Globus pallidus (tissue), 1 donor: ENCODE data around the gene MCC.

Experiments used
- DNase-seq: peaks from one replicate; pipeline ENCODE4 v3.0.0-alpha.2; 2015; ENCODE audit warnings: low spot score

The MCC gene

GRCh38 chr5:113029614-113030013 lies 458.6 kb downstream of the MCC start:
- no peak for DNase-seq

- DNase-seq = no peak
Measured at GRCh38 chr5:113027431-113027830, 460.8 kb downstream of the MCC start.

GRCh38 chr5:113027015-113027414 lies 461.2 kb downstream of the MCC start:
- DNase-seq = no peak

DNA sequence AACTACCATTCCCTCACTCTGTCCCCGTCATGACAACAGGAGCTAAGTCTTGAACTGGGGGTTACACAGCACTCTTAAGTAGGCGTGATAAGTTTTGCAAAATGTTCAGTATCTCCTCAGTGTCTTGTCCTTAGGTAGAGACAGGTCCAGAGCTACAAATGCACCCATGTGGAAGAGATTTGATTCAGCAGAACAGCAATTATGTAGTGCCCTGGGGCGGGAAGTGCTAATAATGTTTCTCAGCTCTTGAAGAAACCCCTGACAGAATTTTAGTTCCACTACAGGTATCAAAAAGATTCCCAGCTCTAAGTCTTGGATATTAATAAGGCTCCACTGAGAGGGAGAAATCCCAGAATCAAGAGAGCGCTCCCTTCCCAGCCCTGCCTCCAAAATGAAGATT lies 462.0 kb downstream of the MCC start:
- DNase-seq = no peak

GRCh38 chr5:113025596-113025995 lies 462.7 kb downstream of the MCC start:
- no peak for DNase-seq

DNA sequence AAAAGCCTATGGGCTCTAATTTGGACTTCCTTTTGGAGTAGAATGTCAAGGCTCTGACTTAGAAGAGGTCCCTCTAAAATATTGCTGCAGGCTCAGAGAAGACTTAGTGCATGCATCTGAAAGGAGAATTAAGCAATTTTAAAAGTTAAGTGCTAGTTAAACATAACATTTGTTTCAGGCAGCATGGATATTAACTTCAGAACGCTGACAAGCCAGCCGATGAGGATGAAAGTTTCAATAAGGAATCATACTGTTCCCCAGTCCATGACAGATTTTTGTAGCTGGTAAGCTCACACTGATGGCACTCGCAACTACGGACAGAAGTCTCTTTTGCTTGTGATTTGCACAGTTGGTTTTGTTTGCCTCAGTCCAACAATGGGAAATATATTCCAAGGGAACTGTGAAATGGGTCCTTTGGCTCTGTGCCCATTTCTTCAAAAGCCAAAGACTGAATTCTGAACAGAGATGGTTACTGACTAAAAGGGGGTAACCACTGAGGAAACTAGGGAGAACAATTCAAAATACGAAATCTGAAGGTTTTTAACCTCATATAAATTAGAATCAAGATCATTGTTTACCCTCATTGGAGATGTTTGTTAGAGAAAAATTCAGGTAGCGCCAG lies 464.1 kb downstream of the MCC start:
- DNase-seq = no peak

DNA sequence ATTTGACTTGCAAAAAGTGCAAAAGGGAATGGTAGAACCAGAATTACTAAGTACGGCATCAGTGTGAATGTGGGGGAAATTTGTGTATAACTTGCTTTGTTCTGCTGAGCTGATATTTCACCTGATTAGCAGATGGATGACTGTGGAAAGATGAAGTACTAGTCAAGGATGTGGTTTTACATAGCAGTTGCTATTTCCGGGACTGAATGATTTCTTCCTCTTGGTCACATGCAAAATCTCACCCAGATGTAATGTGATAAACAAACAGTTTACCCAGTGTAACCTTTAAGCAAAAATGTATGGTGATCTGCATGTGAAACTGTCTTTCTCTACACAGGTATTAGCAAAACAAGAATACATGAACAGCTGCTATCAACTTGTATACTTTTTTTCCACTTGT lies 465.6 kb downstream of the MCC start:
- DNase-seq = no peak

DNA sequence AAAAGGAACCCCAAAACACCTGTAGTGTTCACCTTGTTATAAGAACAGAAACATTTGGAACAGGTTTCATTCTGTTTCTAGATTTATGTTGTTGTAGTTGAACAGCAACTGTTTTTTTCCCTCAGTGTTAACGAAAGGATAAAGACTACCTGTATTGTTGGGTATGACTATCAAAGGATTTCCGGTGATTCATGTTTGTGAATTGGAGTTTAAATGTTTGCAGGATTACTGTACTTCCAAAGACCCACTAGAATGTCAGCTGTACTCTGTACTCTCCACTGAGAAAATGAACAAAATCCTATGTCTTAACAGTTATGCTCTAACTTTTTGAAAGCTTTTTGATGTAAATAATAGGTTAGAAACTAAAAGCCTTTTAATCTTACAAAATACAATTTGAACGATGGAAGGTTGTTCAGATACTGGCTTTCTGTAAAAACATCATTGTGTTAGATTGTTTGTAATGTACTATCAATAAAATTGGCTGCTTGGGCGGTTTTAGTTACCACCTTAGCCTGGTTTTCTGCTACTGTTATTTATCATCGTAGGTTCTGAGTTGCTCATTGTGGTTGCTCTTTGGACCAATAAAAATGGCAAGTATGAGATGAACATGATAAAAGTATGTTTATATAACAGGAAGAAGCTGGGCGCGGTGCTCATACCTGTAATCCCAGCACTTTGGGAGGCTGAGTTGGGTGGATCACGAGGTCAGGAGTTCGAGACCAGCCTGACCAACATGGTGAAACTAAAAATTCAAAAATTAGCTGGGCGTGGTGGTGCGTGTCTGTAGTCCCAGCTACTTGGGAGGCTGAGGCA lies 467.6 kb downstream of the MCC start:
- no peak for DNase-seq

DNA sequence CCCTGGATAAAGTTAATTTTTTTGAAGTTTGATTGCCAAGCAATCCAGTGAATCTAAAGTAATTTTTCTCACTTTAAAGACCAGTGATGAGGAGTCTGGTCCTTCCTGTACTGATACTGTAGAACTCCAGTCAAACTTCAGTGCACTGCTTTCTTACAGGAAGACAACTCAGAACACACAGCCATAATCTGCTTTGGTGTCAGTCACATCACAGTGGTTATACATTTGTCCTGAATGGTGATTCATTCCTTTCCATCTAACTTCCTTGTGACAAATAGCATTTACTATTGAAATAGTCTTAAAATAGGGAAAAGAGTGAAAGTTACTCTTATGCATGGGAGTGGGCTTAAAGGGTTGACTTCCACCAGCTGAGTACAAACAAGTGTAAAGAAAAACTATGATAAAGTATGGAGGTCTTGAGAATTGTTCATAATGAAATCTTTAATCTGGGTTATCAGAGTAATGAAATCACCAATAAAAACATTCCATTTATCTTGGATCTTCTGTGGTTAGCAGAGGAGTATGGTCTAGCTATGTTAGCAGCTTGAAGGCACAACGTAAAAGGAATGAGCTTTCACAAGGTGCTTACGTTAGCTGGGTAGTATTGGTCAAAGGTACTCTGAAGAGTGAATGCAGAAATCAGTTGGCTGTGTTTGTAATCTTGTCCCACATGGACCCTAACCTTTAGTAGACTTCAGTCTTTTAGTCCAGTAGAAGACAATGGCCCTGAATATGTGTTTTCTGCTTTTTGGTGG lies 470.2 kb downstream of the MCC start:
- no peak for DNase-seq

DNA sequence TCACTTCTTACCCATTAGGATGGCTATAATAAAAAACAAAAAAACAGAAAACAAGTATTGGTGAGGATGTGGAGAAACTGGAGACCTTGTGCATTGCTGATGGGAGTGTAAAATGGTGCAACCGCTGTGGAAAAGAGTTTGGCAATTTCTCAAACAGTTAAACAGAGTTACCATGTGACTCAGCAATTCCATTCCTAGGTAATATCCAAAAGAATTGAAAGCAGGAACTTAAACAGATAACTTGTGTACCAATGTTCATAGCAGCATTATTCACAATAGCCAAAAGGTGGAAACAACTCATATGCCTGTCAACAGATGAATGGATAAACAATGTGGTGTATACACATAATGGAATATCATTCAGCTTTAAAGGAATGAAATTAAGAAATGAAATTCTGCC lies 482.8 kb downstream of the MCC start:
- no peak for DNase-seq

DNA sequence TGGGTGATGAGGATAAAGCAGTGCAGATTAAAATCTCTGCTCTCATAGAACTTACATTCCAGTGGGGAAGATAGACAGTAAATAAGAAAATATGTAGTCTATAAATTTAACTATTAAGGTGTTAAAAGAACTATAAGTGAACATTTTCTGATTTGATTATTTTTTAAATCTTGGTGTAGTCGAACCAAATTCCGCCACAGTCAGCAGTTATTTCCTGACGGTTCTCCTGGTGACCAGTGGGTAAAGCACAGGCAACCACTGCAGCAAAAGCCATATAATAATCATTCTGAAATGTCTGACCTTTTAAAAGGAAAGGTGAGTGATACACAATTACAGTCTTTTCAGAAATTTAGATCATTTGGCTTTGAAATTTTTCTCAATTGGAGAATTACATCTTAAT lies 484.5 kb downstream of the MCC start:
- DNase-seq = no peak

DNA sequence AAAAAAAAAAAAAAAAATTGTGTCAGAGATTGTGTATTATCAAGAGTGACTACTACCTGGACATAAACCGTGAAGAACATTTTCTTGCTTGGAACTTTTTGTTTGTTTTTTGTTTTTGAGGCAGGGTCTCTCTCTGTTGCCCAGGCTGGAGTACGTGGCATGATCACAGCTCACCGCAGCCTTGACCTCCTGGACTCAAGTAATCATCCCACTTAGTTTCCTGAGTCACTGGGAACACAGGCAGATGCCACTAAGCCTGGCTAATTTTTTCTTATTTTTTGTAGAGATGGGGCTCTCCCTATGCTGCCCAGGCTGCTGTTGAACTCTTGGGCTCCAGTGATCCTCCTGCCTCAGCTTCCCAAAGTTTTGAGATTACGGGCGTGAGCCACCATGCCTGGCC lies 485.8 kb downstream of the MCC start:
- no peak for DNase-seq

- DNase-seq = no peak
Measured at GRCh38 chr5:113000466-113000865, 487.8 kb downstream of the MCC start.

GRCh38 chr5:112998296-112998695 lies 490.0 kb downstream of the MCC start:
- DNase-seq = no peak

DNA sequence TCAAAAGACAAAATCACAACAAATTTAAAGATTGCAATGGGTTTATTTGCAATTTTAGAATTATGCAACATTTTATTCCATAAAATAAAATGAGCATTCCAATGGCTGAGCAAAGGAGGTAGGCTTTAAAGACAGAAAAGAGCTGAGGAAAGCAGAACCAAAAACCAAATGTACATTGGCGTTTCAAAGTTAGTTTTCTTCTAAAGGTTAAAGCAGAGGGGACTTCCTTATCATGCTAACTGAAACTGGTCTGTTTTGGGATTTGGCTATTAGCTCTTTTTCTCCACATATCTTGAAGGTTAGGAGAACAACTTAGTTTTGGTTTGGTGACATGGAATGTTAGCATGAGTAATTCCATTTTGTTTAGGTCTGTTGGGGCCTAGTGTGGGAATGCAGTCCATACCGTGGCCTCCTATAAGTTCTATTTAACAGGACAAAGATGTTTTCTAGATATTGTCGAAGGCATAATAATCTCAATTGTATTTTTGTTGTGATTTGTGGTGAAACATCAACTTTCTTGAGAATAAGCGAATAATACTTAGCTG lies 491.4 kb downstream of the MCC start:
- DNase-seq = no peak

DNA sequence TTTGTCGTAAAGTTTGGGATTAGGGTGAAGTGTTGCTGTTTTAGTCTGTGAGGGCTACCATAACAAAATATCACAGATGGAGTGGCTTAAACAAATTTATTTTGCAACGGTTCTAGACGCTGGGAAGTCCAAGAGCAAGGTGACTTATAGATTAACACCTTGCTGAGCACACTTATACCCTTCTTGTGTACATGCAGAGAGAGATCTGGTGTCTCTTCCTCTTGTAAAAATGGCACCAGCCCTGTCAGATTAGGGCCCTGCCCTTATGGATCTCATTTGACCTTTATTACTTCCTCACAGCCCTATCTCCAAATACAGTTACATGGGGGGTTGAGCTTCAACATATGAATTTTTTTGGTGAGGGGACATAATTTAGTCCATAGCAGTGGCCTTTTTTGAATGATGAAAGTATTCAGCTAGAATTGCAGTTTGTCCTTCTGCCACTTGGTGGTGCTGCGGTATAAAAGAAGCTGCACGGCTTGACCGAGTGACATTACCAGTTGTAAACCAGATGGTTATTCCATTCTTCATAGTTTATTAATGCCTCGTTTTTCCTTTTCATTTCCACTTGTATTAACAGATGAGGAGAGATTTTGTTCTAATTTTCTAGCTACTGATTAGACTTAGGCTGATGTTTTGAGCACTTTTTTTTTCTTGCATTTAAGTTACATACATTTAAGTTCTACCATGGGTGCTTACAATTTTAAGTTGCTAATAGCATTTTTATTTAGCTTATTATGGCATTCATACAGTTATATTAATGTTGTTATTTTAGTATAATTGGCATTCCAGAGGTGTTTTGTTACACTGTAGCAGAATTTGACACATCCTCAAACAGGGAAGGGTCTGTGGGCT lies 492.3 kb downstream of the MCC start:
- DNase-seq = peak; percentile 58

DNA sequence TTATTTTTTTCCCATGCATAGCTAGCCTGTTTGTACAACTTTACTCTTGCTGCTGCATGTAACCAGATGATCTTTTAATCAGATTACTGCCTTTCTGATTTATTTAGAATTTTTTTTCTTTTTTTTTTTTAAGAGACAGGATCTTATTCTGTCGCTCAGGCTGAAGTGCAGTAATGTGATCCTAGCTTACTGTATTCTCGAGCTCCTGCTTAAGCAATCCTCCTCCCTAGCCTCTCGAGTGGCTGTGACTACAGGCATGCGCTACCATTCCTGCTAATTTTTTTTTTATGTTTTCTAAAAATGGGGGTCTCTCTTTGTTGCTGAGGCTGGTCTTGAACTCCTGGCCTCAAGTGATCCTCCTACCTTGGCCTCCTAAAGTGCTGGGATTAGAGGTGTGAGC lies 502.0 kb downstream of the MCC start:
- no peak for DNase-seq

DNA sequence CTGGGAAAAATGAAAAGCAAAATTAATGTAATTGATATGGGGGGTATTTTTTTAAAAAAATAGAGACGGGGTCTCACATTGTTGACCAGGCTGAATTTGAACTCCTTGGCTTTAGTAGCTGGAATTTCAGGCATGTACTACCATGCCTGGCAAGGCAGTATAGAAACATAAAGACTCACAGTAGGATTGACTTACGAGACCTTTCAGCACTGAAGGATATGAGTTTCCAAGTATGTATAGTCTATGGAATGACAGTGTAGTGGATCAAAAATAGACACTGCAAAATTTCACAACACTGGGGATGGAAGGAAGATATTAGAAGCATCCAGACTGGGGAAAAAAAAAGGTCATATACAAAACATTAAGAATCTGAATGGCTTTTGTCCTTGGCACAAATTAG lies 504.9 kb downstream of the MCC start:
- DNase-seq = no peak

- DNase-seq = no peak
Measured at GRCh38 chr5:112979723-112980122, 508.5 kb downstream of the MCC start.

- DNase-seq = no peak
Measured at GRCh38 chr5:112978836-112979235, 509.4 kb downstream of the MCC start.

GRCh38 chr5:112977440-112977861 lies 510.8 kb downstream of the MCC start:
- no peak for DNase-seq
